A549 (cell line): Measurements from ENCODE around the gene NID1. TPM values are rescaled to one million over a fixed set of nuclear protein-coding genes. Genes with fewer than 3 reads are reported as not detected.
A peak's percentile ranks its signal among the peaks of the same experiment; 100 is the strongest.

Experiments used
- ATAC-seq, 2 experiments: fragments of 200-7000 bp in 1 of 2; fragments of >200 bp in 1 of 2; cut with Nextera tagmentation in 1 of 2; cut with Tn5 transposase in 1 of 2; 3 replicates each; pipeline versions ENCODE4 v1.8.0 to v1.9.1; 2018 to 2020; ENCODE audit warnings: mild to moderate bottlenecking in 1 of 2, moderate library complexity in 1 of 2
- CTCF ChIA-PET: fragments of 300-600 bp; sonication (Branson Sonifier 250); formaldehyde crosslinking; extraction: SDS; loops from one replicate; lab custom pipeline; 2021; ENCODE audit warnings: antibody characterized with exemption, inconsistent platforms; lab: Yijun Ruan, JAX
- POLR2A ChIA-PET: fragments of 350-600 bp; formaldehyde crosslinking; extraction: SDS; loops from one replicate; lab custom pipeline; 2021; ENCODE audit warnings: antibody characterized with exemption, inconsistent platforms; lab: Yijun Ruan, JAX
- DNase-seq, 2 experiments: peaks; one replicate each; pipeline versions ENCODE4 v3.0.0 to v3.0.0-alpha.2; 2011 to 2016; ENCODE audit warnings: low read depth in 1 of 2, low spot score in 1 of 2
- FAIRE-seq: peaks from 2 replicates; lab custom pipeline; 2011; peaks lifted over from hg19 to GRCh38; lab: Jason Lieb, UNC
- H3K27ac ChIP-seq, 2 experiments: fragments of >200 bp; sonication (Bioruptor Twin); formaldehyde crosslinking; 3 replicates each; pipeline ENCODE4 v1.5.1; 2016 to 2017
- H3K4me1 ChIP-seq: fragments of >200 bp; sonication (Bioruptor Twin); formaldehyde crosslinking; 3 replicates; pipeline ENCODE4 v1.6.1; 2016
- H3K4me2 ChIP-seq: fragments of >200 bp; sonication (Bioruptor Twin); formaldehyde crosslinking; 3 replicates; pipeline ENCODE4 v1.6.1; 2016
- H3K4me3 ChIP-seq: fragments of >200 bp; sonication (Bioruptor Twin); formaldehyde crosslinking; 3 replicates; pipeline ENCODE4 v1.5.1; 2016
- H3K9me3 ChIP-seq: fragments of >200 bp; sonication (Bioruptor Twin); formaldehyde crosslinking; 3 replicates; pipeline ENCODE4 v1.6.1; 2016
- E2F6 ChIP-seq: IDR thresholded peaks from 2 replicates; pipeline ENCODE4 v1.6.1; 2012; ENCODE audit warnings: low read depth, borderline replicate concordance
- EP300 ChIP-seq, 2 experiments: fragments of >200 bp; sonication (Bioruptor Twin); formaldehyde crosslinking; IDR thresholded peaks; 2 replicates in 1 of 2; 3 replicates in 1 of 2; pipeline ENCODE4 v1.6.1; 2016 to 2017
- GATA3 ChIP-seq: IDR thresholded peaks from 2 replicates; pipeline ENCODE4 v1.6.1; 2012; ENCODE audit warnings: borderline replicate concordance
- HDAC2 ChIP-seq: fragments of 200-600 bp; sonication (generic); IDR thresholded peaks from 2 replicates; pipeline ENCODE4 v1.6.1; 2016
- HMGXB4 ChIP-seq: fragments of 250-450 bp; sonication (Bioruptor Pico); IDR thresholded peaks from 2 replicates; pipeline ENCODE4 v1.5.0; 2021; ENCODE audit warnings: mild to moderate bottlenecking, moderate library complexity, borderline replicate concordance
- POLR2A ChIP-seq: IDR thresholded peaks from 2 replicates; pipeline ENCODE4 v1.6.1; 2012; ENCODE audit warnings: mild to moderate bottlenecking, low read length
- RAD21 ChIP-seq, 2 experiments: fragments of >200 bp in 1 of 2; sonication (Bioruptor Twin) in 1 of 2; formaldehyde crosslinking in 1 of 2; IDR thresholded peaks in 1 of 2; conservative IDR thresholded peaks in 1 of 2; 2 replicates in 1 of 2; 3 replicates in 1 of 2; pipeline ENCODE4 v1.6.1; 2012 to 2018; ENCODE audit warnings: inconsistent platforms in 1 of 2
- RARB ChIP-seq: fragments of 250-450 bp; sonication (Bioruptor Pico); IDR thresholded peaks from 2 replicates; pipeline ENCODE4 v1.8.0; 2021; ENCODE audit warnings: mild to moderate bottlenecking, moderate library complexity
- TFCP2L1 ChIP-seq: fragments of 250-450 bp; sonication (Bioruptor Pico); IDR thresholded peaks from 2 replicates; pipeline ENCODE4 v1.5.0; 2021; ENCODE audit warnings: mild to moderate bottlenecking
- WGBS: methylation state at CpG from one replicate; pipeline ENCODE4 v1.1.6; 2017; ENCODE audit errors: missing lambda C conversion rate; 5-methylcytosine and 5-hydroxymethylcytosine counted together
- polyA plus RNA-seq, 4 experiments: library from polyadenylated mRNA; depleted of rRNA in 3 of 4; stranded (reverse); fragments of >200 nt; fragmentation: RNase III in 1 of 4; extraction: RNeasy Plus Mini Kit Qiagen cat#74134 plus additional on column Dnase treatment in 1 of 4; gene quantifications; 2 replicates in 3 of 4; 3 replicates in 1 of 4; pipeline ENCODE4 v1.2.3, GENCODE V29; 2011 to 2017

The NID1 gene
- polyA plus RNA-seq, 2 of the 4 experiments (the other 2 are of a cell fraction) = 6.8 to 10.5 TPM

DNA sequence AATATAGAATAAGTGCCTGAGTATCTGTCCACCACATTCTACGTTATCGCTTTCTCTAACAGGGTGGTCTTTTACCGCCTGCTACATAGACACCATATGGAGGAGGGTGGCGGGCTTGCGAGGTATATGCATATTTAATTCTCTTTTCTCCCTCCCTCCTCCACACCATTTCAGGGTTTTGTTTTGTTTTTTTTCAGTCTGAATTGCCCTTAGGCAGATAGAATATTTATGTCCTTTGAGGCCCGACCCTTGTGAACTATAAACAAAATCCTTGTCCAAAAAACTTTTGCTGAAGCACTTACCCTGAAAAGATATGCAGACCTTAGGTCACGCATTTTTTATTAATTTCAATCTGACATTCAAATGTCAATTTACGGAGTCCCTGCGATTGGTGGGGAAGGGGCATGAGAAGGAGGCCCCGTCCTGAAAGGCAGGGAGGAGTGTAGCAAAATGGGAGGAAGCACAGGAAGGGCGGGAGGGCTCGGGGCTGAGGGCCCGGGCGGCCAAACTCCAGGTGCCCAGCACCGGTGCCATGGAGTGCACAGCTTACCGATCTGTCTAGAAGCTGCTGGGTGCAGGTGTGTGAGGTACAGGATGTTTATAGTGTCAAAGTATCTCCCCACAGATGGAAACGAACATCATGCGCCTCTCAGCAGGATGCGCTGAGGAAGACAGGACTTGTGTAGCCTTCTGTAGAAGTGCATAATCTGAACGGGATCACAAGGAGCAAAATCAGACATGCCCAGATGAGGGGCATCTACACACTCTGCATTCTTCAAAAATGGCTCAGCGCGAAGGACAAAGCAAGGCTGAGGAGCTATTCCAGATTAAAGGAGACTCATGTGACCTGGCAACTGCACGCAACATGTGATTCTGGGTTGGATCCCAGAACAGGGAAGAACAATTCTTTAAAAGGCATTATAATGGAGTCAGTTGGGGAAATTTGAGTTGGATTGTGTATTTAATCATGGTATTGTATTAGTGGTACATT lies 129.4 kb downstream of the NID1 start:
- no peak for ATAC-seq
- no peak overlapping the region for H3K27ac ChIP-seq
- H3K9me3 ChIP-seq = no peaks in the 10 kb centered on the region
- DNase-seq = no peak
- 76% methylated on average over 23 of the region's 23 CpGs for WGBS
- no peak for TF ChIP-seq GATA3
- ChIA-PET POLR2A (no interaction called here), CTCF (interaction anchor here (1.0 to 1.8 kb wide), 2 partner anchors 36 to 431 kb away, joined by 3 to 5 read pairs; partner anchors contain the start of gene B3GALNT2)
- no peak for FAIRE-seq
- no peak overlapping the region for H3K4me2 ChIP-seq
- H3K4me3 ChIP-seq = no peak overlapping the region
- H3K4me1 ChIP-seq = no peaks in the 10 kb centered on the region

DNA sequence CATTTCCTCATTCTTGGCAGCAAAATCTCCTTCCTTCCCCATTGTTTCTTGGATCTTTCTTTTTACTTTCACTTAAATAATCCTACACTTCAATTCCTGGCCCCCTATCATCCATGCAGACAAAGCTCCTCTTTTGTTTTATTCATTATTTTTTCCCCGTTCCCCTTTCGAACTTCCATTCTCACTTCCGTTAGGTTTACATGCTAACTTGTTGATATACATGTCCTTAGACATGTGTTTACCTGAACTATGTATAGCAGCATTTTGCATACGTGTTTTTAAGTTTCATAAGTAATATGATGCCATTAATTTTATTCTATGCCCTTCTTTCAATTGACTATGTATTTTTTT lies 131.1 kb downstream of the NID1 start:
- ChIA-PET CTCF (interaction anchor here (1.0 to 4.3 kb wide), 8 partner anchors 9 to 429 kb away, joined by 3 to 22 read pairs (median 5); partner anchors contain the start of gene B3GALNT2), POLR2A (interaction anchor here (1.0 kb wide), 1 partner anchor 66 kb away, joined by 4 read pairs; no protein-coding TSS in a partner anchor)
- H3K27ac ChIP-seq = peak overlapping the region in 1 of 2 experiments; percentile 56; a peak in 2 of 6 replicates
- no peaks in the 10 kb centered on the region for H3K9me3 ChIP-seq
- no peak for ATAC-seq
- no peak for FAIRE-seq
- no peaks in the 10 kb centered on the region for H3K4me1 ChIP-seq
- no peak overlapping the region for H3K4me2 ChIP-seq
- 76% methylated on average over 4 of the region's 4 CpGs for WGBS
- DNase-seq = no peak
- no peak overlapping the region for H3K4me3 ChIP-seq
- TF ChIP-seq E2F6 (no peak), POLR2A (no peak), HMGXB4 (CRISPR knock-in tag) (no peak), HDAC2 (no peak)

DNA sequence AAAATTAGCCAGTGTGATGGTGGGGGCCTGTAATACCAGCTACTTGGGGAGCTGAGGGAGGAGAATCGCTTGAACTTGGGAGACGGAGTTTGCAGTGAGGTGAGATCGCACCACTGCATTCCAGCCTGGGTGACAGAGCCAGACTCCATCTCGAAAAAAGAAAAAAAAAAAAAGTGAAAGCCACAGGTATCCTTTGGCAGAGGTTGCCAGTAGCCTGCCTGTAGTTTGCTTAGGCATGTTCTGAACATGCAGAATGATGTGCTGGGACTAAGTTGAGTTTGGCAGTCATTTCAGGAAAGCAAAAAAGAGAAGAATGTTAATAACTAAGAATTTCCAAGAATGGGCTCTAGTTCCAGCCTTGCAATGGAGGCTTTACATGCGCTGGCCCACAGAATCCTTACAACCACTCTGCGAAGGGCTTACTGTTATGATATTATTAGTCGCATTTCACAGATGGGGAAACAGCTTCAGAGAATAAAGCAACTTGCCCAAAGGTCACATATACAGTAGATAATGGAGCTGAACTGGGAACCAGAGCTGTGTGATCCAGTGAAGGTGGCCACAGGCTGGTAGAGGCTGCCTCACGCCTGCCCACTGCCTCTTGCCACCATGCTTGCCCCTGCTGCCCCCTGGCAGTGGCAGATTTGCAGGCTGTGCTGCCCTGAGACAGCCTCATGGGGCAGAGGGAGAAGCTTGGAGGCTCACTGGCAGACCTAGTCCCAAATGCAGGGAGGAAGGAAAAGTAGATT lies 131.7 kb downstream of the NID1 start:
- Histone ChIP-seq H3K9me3 (no peaks in the 10 kb centered on the region), H3K4me2 (no peak overlapping the region), H3K4me3 (no peak overlapping the region), H3K4me1 (no peaks in the 10 kb centered on the region), H3K27ac (peak overlapping the region in 1 of 2 experiments; percentile 56; a peak in 2 of 6 replicates)
- ATAC-seq = peak; percentile 83 to 84; a peak in 5 of 6 replicates
- POLR2A ChIA-PET = interaction anchor here (1.0 kb wide), 1 partner anchor 66 kb away, joined by 4 read pairs; no protein-coding TSS in a partner anchor
- DNase-seq = peak; percentile 27 to 31
- FAIRE-seq = no peak
- WGBS = 87% methylated on average over 8 of the region's 8 CpGs
- TF ChIP-seq RARB (CRISPR knock-in tag) = no peak
- TF ChIP-seq RAD21 (conservative IDR thresholded peaks at IDR 0.05 in 1 of 2, IDR thresholded peaks at IDR 0.05 in 1 of 2) = peak; percentile 22 to 28; a peak in 1 of 5 replicates
- TF ChIP-seq, all 56 proteins: peak for 1
- CTCF ChIA-PET = interaction anchor here (0.6 to 4.3 kb wide), 7 partner anchors 9 to 126 kb away, joined by 3 to 22 read pairs (median 4); no protein-coding TSS in a partner anchor

- H3K27ac ChIP-seq = no peak overlapping the region
- TF ChIP-seq TFCP2L1 (CRISPR knock-in tag) (no peak), EP300 (IDR thresholded peaks at IDR 0.05) (no peak)
- TF ChIP-seq, all 56 proteins: peak for 0
- Histone ChIP-seq H3K4me1 (no peaks in the 10 kb centered on the region), H3K4me2 (no peak overlapping the region), H3K4me3 (no peak overlapping the region), H3K9me3 (no peaks in the 10 kb centered on the region)
- ATAC-seq (no peak), DNase-seq (no peak), FAIRE-seq (no peak)
- CTCF ChIA-PET = interaction anchor here (1.6 to 4.3 kb wide), 2 partner anchors 40 to 66 kb away, joined by 4 to 22 read pairs; partner anchors contain the start of gene LYST
- POLR2A ChIA-PET = no interaction called here
- WGBS = 71% methylated on average over 8 of the region's 8 CpGs
These were observed 132.8 kb downstream of the NID1 start for GRCh38 chr1:235932090-235932510.
